Naive thymus-derived CD4-positive, alpha-beta T cell (primary cell): ENCODE data around the gene ADAMTS6. TPM values are rescaled to one million over a fixed set of nuclear protein-coding genes. Genes with fewer than 3 reads are reported as not detected.

Source experiments
- ATAC-seq: fragments of 150-1000 bp; cut with Tn5 transposase; 2 replicates; pipeline ENCODE4 v1.10.0; 2021; ENCODE audit warnings: mild to moderate bottlenecking, moderate library complexity
- CTCF ChIA-PET: fragments of 350-600 bp; sonication (Branson Sonifier 250); formaldehyde crosslinking; loops from one replicate; lab custom pipeline; 2021; ENCODE audit warnings: antibody characterized with exemption; lab: Charles Lee
- POLR2A ChIA-PET: fragments of 350-600 bp; sonication (Branson Sonifier 250); formaldehyde crosslinking; loops from one replicate; lab custom pipeline; 2021; ENCODE audit warnings: antibody characterized with exemption, inconsistent platforms; lab: Charles Lee
- DNase-seq, 9 donors: peaks; one replicate each; pipeline versions ENCODE4 v3.0.0 to v3.0.0-alpha.2; 2020 to 2022; ENCODE audit warnings: mixed read lengths in 1 of 9
- H3K27ac ChIP-seq: one replicate; pipeline ENCODE4 v1.7.0; 2013; ENCODE audit warnings: mild to moderate bottlenecking, low read depth, low read length, moderate library complexity
- H3K27me3 ChIP-seq, 2 donors: one replicate each; pipeline ENCODE4 v1.7.0; 2013; ENCODE audit warnings: low read length in 2 of 2, mild to moderate bottlenecking in 2 of 2, moderate library complexity in 2 of 2; ENCODE audit not compliant: control insufficient read depth in 2 of 2, insufficient read depth in 2 of 2
- H3K36me3 ChIP-seq, 3 experiments: 1 replicate in 2 of 3; 2 replicates in 1 of 3; pipeline ENCODE4 v1.7.0; 2013; ENCODE audit warnings: low read length in 3 of 3, mild to moderate bottlenecking in 3 of 3, moderate library complexity in 1 of 3; ENCODE audit not compliant: insufficient read depth in 3 of 3, control insufficient read depth in 2 of 3
- H3K4me1 ChIP-seq, 2 donors: one replicate each; pipeline ENCODE4 v1.7.0; 2013; ENCODE audit warnings: low read length in 2 of 2, mild to moderate bottlenecking in 2 of 2, moderate library complexity in 1 of 2; ENCODE audit not compliant: control insufficient read depth in 2 of 2, insufficient read depth in 2 of 2
- H3K4me3 ChIP-seq: 2 replicates; pipeline ENCODE4 v1.7.0; 2013; ENCODE audit warnings: mild to moderate bottlenecking, low read length
- H3K9me3 ChIP-seq, 3 experiments: 1 replicate in 2 of 3; 2 replicates in 1 of 3; pipeline ENCODE4 v1.7.0; 2013; ENCODE audit warnings: low read length in 3 of 3; ENCODE audit not compliant: control insufficient read depth in 2 of 3
- H3K27ac Mint-ChIP-seq, 9 donors: one replicate each; pipeline ENCODE4 v1.8.0; 2020 to 2022; ENCODE audit warnings: mixed read lengths in 9 of 9, mild to moderate bottlenecking in 8 of 9, moderate library complexity in 5 of 9, inconsistent platforms in 2 of 9
- H3K27me3 Mint-ChIP-seq, 5 donors: one replicate each; pipeline ENCODE4 v1.8.0; 2021 to 2022; ENCODE audit warnings: mixed read lengths in 5 of 5, mild to moderate bottlenecking in 1 of 5
- H3K36me3 Mint-ChIP-seq, 5 donors: one replicate each; pipeline ENCODE4 v1.8.0; 2020 to 2022; ENCODE audit warnings: mixed read lengths in 5 of 5, mild to moderate bottlenecking in 3 of 5, inconsistent platforms in 1 of 5
- H3K4me1 Mint-ChIP-seq, 7 donors: one replicate each; pipeline ENCODE4 v1.8.0; 2020 to 2022; ENCODE audit warnings: mixed read lengths in 7 of 7, mild to moderate bottlenecking in 3 of 7, inconsistent platforms in 1 of 7
- H3K4me3 Mint-ChIP-seq, 10 donors: one replicate each; pipeline ENCODE4 v1.8.0; 2020 to 2022; ENCODE audit warnings: mild to moderate bottlenecking in 10 of 10, mixed read lengths in 10 of 10, moderate library complexity in 6 of 10, inconsistent platforms in 2 of 10
- H3K9me3 Mint-ChIP-seq, 11 donors: one replicate each; pipeline ENCODE4 v1.8.0; 2020 to 2022; ENCODE audit warnings: mixed read lengths in 11 of 11, mild to moderate bottlenecking in 4 of 11, inconsistent platforms in 1 of 11, moderate library complexity in 1 of 11
- intact Hi-C, 2 donors: fragments of 100-400 bp; cut with micrococcal nuclease; formaldehyde crosslinking; loops; one replicate each; pipeline ENCODE4 v1.15.1; 2023
- polyA plus RNA-seq, 2 donors: library from polyadenylated mRNA; unstranded; fragments of 300-500 nt; fragmentation: Illumina TruSeq; gene quantifications; one replicate each; pipeline ENCODE4 v1.2.3, GENCODE V29; 2021
- total RNA-seq, 6 experiments: library from RNA in 5 of 6; stranded (reverse) in 5 of 6; gene quantifications; 1 replicate in 5 of 6; 2 replicates in 1 of 6; pipeline ENCODE4 v1.2.3 and lab custom pipeline; 2021 to 2026

ADAMTS6 gene
- total and polyA plus RNA-seq, 7 experiments from 2014 or later = 0.14 to 4.5 (median 2.6) TPM

DNA sequence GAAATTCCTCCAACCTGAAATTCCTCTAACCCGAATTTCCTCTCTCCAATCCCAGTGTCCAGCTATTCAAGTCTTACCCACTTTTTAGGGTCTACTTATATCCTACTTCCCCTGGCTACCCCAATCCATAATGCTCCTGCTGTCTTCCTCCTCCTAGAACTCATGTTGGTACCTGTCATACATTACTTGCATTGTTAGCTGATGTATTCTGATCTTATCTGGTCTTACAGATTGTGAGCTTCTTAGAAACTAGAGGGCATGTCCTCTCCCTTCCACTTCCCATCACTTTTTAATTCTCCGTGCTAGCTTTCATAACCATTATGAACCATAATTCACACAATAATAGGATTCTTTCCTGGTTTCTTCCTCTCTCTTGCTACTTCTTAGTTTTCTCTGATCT is 376.9 kb downstream of the ADAMTS6 start:
- peaks cover 0 to 23% (median 0%) of the 10 kb centered on the region in 5 donors for H3K27me3 Mint-ChIP-seq
- H3K27ac ChIP-seq = no peak overlapping the region
- no peaks in the 10 kb centered on the region for H3K9me3 ChIP-seq
- H3K4me1 Mint-ChIP-seq = peaks cover 32 to 52% (median 41%) of the 10 kb centered on the region in 7 donors
- H3K4me3 Mint-ChIP-seq = peak overlapping the region; percentile 12 to 82 (median 47)
- peak overlapping the region; percentile 9 to 82 (median 41) for H3K27ac Mint-ChIP-seq
- peaks cover 0 to 6% (median 0%) of the 10 kb centered on the region in 11 donors for H3K9me3 Mint-ChIP-seq
- H3K27me3 ChIP-seq = no peaks in the 10 kb centered on the region
- H3K36me3 Mint-ChIP-seq = peaks cover 0 to 5% (median 0%) of the 10 kb centered on the region in 5 donors
- H3K4me3 ChIP-seq = no peak overlapping the region
- intact Hi-C loops = loop anchor here (5.0 kb wide), 2 partner anchors 293 to 617 kb away; partner anchors contain the start of genes NLN (in 1 of the 2) and SGTB (in 1 of the 2)
- ATAC-seq (no peak), DNase-seq (no peak)
- ChIA-PET CTCF (interaction anchor here (0.7 to 1.8 kb wide), 3 partner anchors 146 to 294 kb away, joined by 3 to 4 read pairs (median 4); no protein-coding TSS in a partner anchor), POLR2A (interaction anchor here (1.2 kb wide), 2 partner anchors 9 to 72 kb away, joined by 3 to 4 read pairs; no protein-coding TSS in a partner anchor)
- peaks cover 12% of the 10 kb centered on the region in 2 donors for H3K4me1 ChIP-seq
- H3K36me3 ChIP-seq = no peaks in the 10 kb centered on the region

DNA sequence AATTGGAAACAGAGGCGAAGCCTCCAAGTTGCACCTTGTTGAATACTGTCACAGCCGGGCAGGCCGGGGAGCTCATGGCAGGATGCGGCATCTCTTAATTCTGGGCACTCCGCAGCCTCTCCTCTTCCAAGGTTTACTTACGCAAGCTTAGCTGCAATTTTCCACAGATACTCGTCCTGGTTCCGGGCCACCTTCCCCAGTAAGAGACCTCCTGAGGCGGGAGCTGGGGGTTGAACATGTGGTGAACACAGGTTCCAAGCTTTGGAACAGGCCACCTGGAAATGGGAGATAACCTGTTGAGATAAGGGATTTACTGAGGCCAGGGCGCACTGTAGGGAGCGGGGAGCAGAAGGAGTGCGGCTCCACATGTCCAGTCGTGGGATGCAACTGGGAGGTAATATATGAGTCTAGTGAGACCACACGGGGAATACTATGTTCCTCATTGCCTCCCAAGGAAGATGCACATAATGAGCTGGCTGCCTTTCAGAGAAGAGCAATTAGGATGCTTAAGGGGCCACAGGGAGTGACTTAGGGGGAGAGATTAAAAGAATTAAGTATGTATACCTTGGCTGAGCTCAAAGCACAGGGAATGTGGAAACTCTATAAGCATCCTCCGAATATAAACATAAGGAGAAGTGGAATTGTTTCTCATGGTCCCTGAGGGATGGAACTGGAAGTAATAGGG is 377.8 kb downstream of the ADAMTS6 start:
- ATAC-seq = no peak
- Mint-ChIP-seq H3K4me3 (peak overlapping the region; percentile 63 to 88 (median 81)), H3K27ac (peak overlapping the region; percentile 30 to 94 (median 92)), H3K4me1 (peaks cover 32 to 52% (median 41%) of the 10 kb centered on the region in 7 donors), H3K27me3 (peaks cover 0 to 20% (median 0%) of the 10 kb centered on the region in 5 donors), H3K36me3 (peaks cover 0 to 5% (median 0%) of the 10 kb centered on the region in 5 donors), H3K9me3 (peaks cover 0 to 6% (median 0%) of the 10 kb centered on the region in 11 donors)
- ChIA-PET POLR2A (interaction anchor here (0.6 to 1.2 kb wide), 5 partner anchors 10 to 525 kb away, joined by 3 to 9 read pairs (median 3); no protein-coding TSS in a partner anchor), CTCF (interaction anchor here (0.6 to 1.8 kb wide), 3 partner anchors 39 to 380 kb away, joined by 4 to 5 read pairs (median 4); no protein-coding TSS in a partner anchor)
- H3K4me3 ChIP-seq = peak overlapping the region; percentile 63
- no peak for DNase-seq
- H3K27me3 ChIP-seq = no peaks in the 10 kb centered on the region
- no peaks in the 10 kb centered on the region for H3K9me3 ChIP-seq
- intact Hi-C loops = loop anchor here (1.0 to 5.0 kb wide), 8 partner anchors 27 to 618 kb away; partner anchors contain the start of genes CENPK (in 1 of the 2), NLN (in 1 of the 2), PPWD1 (in 1 of the 2) and SGTB (in 1 of the 2)
- peaks cover 12% of the 10 kb centered on the region in 2 donors for H3K4me1 ChIP-seq
- H3K36me3 ChIP-seq = no peaks in the 10 kb centered on the region
- peak overlapping the region; percentile 82 for H3K27ac ChIP-seq

DNA sequence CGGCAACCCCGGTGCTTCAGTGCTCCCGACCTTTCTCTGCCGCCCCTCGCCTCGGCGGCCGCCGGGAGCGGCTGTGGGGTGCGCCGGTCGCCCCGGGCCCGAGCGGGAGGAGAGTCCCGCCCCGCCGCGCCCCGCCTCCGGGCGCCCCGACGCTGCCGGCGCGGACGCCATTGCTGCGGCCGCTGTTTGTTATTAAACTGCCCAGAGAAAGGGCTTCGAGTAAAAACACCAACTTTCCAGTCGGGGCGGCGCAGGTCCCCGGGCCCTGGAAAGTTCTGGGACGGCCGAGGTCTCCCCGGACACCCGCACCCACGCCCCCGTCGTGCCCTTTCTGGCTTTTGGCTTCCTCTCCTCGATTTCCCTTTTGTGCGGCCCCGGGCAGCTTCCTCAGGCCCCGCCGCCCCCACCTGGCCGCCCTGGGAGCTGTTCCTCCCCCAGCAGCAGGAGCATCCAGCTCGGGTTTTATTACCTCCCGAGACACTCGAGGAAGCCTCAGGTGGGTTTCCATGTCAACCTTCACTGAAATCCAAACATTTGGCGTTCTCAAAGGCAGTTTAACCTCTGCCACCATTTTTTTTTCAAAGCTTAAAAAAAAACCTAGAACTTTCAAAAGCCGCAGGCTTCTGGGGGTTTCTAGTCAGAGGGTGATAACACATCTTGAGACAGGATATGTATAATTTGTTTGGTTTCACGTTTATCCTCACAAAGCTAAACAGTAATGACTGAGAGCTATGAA is 378.6 kb downstream of the ADAMTS6 start:
- Histone ChIP-seq H3K4me3 (peak overlapping the region; percentile 63), H3K9me3 (no peaks in the 10 kb centered on the region), H3K27me3 (no peaks in the 10 kb centered on the region), H3K36me3 (no peaks in the 10 kb centered on the region), H3K27ac (peak overlapping the region; percentile 82), H3K4me1 (peaks cover 12% of the 10 kb centered on the region in 2 donors)
- intact Hi-C loops = loop anchor here (1.0 to 5.0 kb wide), 10 partner anchors 26 to 619 kb away; partner anchors contain the start of genes CENPK (in 1 of the 2), NLN (in 1 of the 2), PPWD1 (in 1 of the 2) and SGTB (in 1 of the 2)
- H3K9me3 Mint-ChIP-seq = peaks cover 0 to 6% (median 0%) of the 10 kb centered on the region in 11 donors
- H3K4me3 Mint-ChIP-seq = peak overlapping the region; percentile 82 to 93 (median 87)
- H3K4me1 Mint-ChIP-seq = peaks cover 32 to 52% (median 41%) of the 10 kb centered on the region in 7 donors
- ChIA-PET CTCF (interaction anchor here (0.5 to 1.8 kb wide), 3 partner anchors 292 to 381 kb away, joined by 4 read pairs; no protein-coding TSS in a partner anchor), POLR2A (interaction anchor here (0.6 to 0.9 kb wide), 4 partner anchors 12 to 380 kb away, joined by 3 to 9 read pairs (median 4); no protein-coding TSS in a partner anchor)
- ATAC-seq (peak; percentile 78), DNase-seq (peak; percentile 44 to 67 (median 57))
- H3K36me3 Mint-ChIP-seq = peaks cover 0 to 5% (median 0%) of the 10 kb centered on the region in 5 donors
- H3K27me3 Mint-ChIP-seq = peaks cover 0 to 22% (median 0%) of the 10 kb centered on the region in 5 donors
- peak overlapping the region; percentile 30 to 96 (median 92) for H3K27ac Mint-ChIP-seq

DNA sequence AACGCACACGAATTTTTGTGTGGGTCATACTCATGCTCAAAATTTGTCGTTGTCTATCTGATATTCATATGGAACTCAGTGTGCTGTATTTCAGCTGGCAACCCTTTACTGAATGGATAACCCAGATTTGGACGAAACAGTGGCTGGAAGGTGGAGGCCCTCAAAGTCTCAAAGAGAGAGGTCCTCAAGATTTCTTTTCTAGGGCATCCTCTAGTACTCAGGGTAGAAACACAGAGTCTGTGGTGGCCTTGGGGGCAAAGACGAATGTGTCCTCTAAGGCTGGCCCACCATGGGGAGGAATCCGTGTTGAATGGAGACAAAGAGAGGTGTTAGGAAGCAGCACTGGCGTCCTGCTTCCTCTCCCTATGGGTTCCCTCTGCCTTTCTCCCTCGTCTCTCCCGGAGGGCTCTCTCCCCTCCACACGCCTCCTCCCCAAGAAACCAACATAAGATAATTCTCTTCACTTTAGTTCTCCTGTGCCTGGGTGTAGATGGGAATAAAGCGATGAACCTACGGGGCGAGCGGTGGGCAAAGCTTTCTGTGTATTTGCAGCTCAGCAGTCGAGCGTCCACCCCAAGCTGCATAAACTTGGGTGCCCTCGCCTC is 379.2 kb downstream of the ADAMTS6 start:
- H3K4me3 ChIP-seq = peak overlapping the region; percentile 63
- DNase-seq = peak in 1 of 9 donors; percentile 12
- Mint-ChIP-seq H3K27ac (peak overlapping the region; percentile 83 to 96 (median 91)), H3K4me1 (peaks cover 32 to 52% (median 41%) of the 10 kb centered on the region in 7 donors), H3K36me3 (peaks cover 0 to 5% (median 0%) of the 10 kb centered on the region in 5 donors), H3K27me3 (peaks cover 0 to 20% (median 0%) of the 10 kb centered on the region in 5 donors), H3K9me3 (peaks cover 0 to 6% (median 0%) of the 10 kb centered on the region in 11 donors), H3K4me3 (peak overlapping the region; percentile 82 to 93 (median 87))
- H3K4me1 ChIP-seq = peaks cover 12% of the 10 kb centered on the region in 2 donors
- H3K27ac ChIP-seq = peak overlapping the region; percentile 82
- no peaks in the 10 kb centered on the region for H3K9me3 ChIP-seq
- ChIA-PET POLR2A (interaction anchor here (0.6 kb wide), 2 partner anchors 33 to 330 kb away, joined by 3 to 4 read pairs; no protein-coding TSS in a partner anchor), CTCF (interaction anchor here (0.5 kb wide), 1 partner anchor 312 kb away, joined by 4 read pairs; no protein-coding TSS in a partner anchor)
- intact Hi-C loops = loop anchor here (1.0 to 5.0 kb wide), 7 partner anchors 26 to 620 kb away; partner anchors contain the start of genes NLN (in 1 of the 2), SGTB (in 1 of the 2), SHLD3 (in 1 of the 2) and TRAPPC13 (in 1 of the 2)
- H3K36me3 ChIP-seq = no peaks in the 10 kb centered on the region
- no peaks in the 10 kb centered on the region for H3K27me3 ChIP-seq
- ATAC-seq = peak; percentile 5

DNA sequence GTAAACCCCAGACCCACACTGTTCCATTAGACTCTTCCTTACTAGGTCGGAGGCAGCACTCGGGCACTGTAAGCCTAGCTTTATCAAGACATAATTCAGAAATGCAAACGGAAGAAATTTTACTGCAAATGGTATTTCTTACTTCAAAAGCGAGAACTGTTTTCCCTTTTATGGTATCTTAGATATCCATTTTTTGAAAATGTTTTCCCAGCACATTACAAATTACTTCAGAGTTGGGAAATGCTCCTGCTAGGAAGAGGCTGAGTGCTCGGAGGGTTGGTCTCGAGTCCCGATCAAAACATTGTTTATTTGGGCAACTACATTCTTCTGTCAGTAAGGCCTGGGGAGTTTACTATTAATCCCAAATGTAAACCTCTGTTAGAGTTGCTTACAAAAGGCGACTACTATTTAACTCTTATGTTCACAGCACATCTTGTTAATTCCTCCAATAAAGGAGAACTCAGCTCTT is 380.1 kb downstream of the ADAMTS6 start:
- peaks cover 32 to 52% (median 41%) of the 10 kb centered on the region in 7 donors for H3K4me1 Mint-ChIP-seq
- no peak overlapping the region for H3K4me3 ChIP-seq
- intact Hi-C loops = loop anchor here (1.0 to 5.0 kb wide), 9 partner anchors 25 to 621 kb away; partner anchors contain the start of genes NLN (in 1 of the 2), SGTB (in 1 of the 2), SHLD3 (in 1 of the 2) and TRAPPC13 (in 1 of the 2)

More for the DNA sequence above, 380.1 kb downstream of the ADAMTS6 start:
- ATAC-seq = no peak
- H3K36me3 ChIP-seq = no peaks in the 10 kb centered on the region
- no peak overlapping the region for H3K27ac ChIP-seq
- peaks cover 0 to 20% (median 0%) of the 10 kb centered on the region in 5 donors for H3K27me3 Mint-ChIP-seq
- H3K27ac Mint-ChIP-seq = peak overlapping the region in 8 of 9 donors; percentile 59 to 94 (median 90)
- peaks cover 0 to 5% (median 0%) of the 10 kb centered on the region in 5 donors for H3K36me3 Mint-ChIP-seq
- no peaks in the 10 kb centered on the region for H3K27me3 ChIP-seq
- ChIA-PET CTCF (interaction anchor here (0.6 kb wide), 1 partner anchor 357 kb away, joined by 6 read pairs; no protein-coding TSS in a partner anchor), POLR2A (interaction anchor here (0.6 kb wide), 1 partner anchor 32 kb away, joined by 3 read pairs; no protein-coding TSS in a partner anchor)
- peaks cover 12% of the 10 kb centered on the region in 2 donors for H3K4me1 ChIP-seq
- H3K4me3 Mint-ChIP-seq = peak overlapping the region in 8 of 10 donors; percentile 29 to 93 (median 86)
- no peaks in the 10 kb centered on the region for H3K9me3 ChIP-seq
- H3K9me3 Mint-ChIP-seq = peaks cover 0 to 6% (median 0%) of the 10 kb centered on the region in 11 donors
- DNase-seq = no peak
